Measurements from ENCODE around the gene UGT2B7.
"Not testable (repeated sequence)": the region's sequence is repeated elsewhere in the genome, so short reads cannot be mapped to it uniquely, and the experiment has no call there.

UGT2B7 gene

DNA sequence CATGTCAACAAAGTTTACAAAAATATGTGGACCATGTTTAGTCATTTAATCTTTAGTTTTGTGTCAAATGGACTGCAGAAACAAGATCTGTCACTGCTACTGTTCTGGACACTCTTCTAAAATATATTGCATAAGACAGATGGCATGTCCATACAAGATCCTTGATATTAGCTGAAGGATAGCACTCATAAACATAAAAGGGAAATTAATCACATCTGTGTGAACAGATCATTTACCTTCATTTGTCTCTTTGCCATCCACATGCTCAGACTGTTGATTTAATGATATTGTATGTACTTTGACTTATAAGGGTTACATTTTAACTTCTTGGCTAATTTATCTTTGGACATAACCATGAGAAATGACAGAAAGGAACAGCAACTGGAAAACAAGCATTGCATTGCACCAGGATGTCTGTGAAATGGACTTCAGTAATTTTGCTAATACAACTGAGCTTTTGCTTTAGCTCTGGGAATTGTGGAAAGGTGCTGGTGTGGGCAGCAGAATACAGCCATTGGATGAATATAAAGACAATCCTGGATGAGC, at the start of gene UGT2B7:
UGT2B7 (plus strand) TSS at position 364 of the 546 bp plus-strand sequence; CDS start at position 411, 47 bp downstream.
- DNase-seq (ENCODE audit: low read depth in 2 of 2): no peak

DNA sequence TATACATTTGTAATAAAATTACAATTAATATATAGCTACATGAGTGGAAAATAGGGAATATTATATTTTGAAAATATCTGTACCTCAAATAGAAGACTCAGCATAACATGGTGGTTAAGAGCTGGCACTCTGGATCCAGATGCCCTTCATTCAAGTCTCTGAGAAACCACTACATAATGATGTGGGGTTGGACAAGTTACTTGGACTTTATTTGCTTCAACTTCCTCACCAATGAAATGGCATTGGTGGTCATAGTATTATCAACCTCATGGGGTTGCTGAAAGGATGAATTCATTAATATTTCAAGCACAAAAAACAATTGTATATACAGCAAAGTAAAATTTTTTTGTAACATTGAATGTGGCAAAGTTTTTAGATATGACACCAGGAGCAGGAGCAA, 46.4 kb upstream of the UGT2B7 start:
- DNase-seq (ENCODE audit: low read depth in 2 of 2): no peak

GRCh38 chr4:69050853-69051575, 45.3 kb upstream of the UGT2B7 start:
- not testable (repeated sequence) for DNase-seq (ENCODE audit: low read depth in 2 of 2)

DNA sequence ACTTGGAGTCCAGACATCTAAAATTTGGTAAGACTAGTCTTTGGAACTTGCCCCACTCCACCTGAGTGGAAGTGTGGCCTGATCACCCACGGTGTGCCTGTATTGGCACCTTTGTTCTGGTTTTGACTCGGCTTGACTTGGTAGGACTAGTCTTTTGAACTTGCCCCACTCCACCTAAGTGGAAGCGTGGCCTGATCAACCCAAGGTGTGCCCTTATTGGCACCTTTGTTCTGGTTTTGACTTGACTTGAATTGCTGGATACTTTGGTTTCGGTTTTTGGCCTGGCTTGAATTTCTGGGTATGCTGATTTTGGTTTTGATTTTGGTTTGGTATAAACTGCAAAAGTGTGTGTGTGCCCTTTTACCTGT, 44.7 kb upstream of the UGT2B7 start:
- no peak for DNase-seq (ENCODE audit: low read depth in 2 of 2)

DNA sequence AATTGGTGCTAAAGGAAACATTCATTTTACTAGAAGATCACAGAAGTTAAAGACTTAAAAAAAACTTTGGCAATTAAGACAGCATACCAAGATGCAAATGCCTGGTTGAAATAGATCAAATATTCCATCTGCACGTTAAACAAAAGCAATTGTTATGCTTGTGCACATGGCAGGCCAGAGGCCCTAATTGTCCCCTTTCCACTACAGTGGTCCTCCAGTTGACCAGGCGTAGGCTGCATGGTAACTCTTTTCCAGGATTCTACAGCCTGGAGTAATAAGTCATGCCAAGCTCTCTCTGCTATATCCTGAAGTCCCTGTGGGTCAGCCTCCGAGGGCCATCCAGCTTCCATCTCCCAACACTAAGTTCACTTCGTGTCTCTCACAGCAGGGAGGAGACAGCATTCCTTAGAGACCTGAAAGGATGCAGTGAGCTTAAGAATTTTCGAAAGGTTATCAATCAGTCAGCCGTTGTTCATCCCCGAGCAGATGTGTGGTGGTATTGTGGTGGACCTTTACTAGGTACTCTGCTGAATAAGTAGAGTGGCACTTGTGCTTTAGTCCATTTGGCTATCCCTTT, 42.9 kb upstream of the UGT2B7 start:
- not testable (repeated sequence) for DNase-seq (ENCODE audit: low read depth in 2 of 2)

DNA sequence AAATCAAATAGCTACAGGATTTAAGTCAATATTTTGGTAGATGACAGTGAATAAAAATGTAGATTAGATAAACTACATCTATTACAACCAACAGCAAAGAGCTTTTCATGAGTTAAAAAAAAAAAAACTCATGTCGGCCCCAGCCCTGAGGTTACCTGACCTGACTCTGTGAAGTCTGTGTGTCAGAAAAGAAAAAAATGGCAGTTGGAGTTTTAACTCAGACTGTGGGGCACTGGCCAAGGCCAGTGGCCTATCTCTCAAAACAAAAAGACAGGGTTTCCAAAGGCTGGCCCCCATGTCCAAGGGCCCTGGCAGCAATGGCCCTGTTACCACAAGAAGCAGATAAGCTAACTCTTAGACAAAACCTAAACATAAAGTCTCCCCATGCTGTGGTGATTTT, 42.2 kb upstream of the UGT2B7 start:
- DNase-seq (ENCODE audit: low read depth in 2 of 2): not testable (repeated sequence)

GRCh38 chr4:69054578-69055200, 41.6 kb upstream of the UGT2B7 start:
- no peak for DNase-seq (ENCODE audit: low read depth in 2 of 2)

DNA sequence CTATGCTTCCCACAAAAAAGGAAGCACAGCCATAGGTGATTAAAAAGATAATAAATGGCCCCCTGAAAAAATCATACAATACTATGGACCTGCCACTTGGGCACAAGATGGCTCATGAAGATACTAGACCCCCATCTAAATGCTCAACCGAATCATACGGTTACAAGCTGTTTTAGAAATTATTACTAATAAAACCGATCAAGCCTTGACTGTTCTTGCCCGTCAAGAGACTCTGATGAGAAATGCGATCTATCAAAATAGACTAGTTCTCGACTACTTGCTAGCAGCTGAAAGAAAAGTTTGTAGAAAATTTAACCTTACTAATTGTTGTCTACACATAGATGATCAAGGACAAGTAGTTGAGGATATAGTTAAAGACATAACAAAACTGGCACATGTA, 40.1 kb upstream of the UGT2B7 start:
- no peak for DNase-seq (ENCODE audit: low read depth in 2 of 2)

DNA sequence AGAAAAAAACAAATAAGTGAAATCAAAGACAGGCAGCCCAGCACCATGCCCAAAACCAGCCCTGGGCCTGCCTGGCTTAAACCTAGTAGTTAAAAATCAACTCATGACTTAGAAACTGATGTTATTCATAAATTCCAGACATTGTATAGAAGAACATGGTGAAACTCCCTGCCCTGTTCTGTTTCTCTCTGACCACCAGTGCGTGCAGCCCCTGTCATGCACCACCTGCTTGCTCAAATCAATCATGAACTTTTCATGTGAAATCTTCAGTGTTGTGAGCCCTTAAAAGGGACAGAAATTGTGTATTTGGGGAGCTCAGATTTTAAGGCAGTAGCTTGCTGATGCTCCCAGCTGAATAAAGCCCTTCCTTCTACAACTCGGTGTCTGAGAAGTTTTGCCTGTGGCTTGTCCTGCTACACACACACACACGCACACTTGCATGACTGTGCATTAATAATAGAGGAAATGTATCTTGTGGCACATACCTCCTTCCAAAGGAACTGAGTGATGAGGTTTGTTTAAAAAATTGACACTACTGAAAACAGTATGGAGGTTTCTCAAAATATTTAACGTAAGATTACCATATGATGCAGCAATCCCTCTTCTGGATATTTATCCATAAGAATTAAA, 39.2 kb upstream of the UGT2B7 start:
- DNase-seq (ENCODE audit: low read depth in 2 of 2): no peak

GRCh38 chr4:69057620-69058409, 38.5 kb upstream of the UGT2B7 start:
- no peak for DNase-seq (ENCODE audit: low read depth in 2 of 2)

DNA sequence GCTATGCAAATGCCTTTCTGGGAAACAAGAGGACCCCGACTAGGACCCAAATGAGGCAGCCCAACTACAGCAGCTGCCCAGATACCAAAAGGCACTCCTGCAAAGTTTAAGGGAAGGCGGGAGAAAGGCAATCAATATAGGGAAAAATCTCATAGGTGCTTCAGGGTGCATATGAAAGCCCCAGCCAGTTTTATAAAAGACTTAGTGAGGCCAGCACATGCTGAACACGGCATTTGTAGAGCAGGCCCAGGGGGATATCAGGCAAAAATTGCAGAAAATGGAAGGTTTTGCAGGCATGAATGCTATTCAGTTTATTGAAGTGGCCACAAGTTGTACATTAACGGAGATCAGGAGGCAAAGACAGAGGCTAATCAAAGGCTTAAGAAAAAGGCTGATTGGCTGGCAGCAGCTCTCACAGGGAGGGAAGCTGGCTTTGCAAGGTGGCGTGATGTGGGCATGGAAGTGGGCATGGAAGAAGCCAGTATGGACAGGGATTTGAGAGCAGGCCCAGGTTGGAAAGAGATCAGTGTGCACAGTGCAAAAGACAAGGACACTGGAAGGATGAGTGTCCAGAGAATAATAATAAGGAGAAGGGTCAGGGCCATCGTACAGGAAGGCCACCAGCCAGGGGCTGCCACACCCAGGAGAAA, 37.7 kb upstream of the UGT2B7 start:
- no peak for DNase-seq (ENCODE audit: low read depth in 2 of 2)

- no peak for DNase-seq (ENCODE audit: low read depth in 2 of 2)
Observed at GRCh38 chr4:69060651-69061308, 35.5 kb upstream of the UGT2B7 start.

GRCh38 chr4:69064391-69064790, 31.9 kb upstream of the UGT2B7 start:
- DNase-seq (ENCODE audit: low read depth in 2 of 2): no peak

DNA sequence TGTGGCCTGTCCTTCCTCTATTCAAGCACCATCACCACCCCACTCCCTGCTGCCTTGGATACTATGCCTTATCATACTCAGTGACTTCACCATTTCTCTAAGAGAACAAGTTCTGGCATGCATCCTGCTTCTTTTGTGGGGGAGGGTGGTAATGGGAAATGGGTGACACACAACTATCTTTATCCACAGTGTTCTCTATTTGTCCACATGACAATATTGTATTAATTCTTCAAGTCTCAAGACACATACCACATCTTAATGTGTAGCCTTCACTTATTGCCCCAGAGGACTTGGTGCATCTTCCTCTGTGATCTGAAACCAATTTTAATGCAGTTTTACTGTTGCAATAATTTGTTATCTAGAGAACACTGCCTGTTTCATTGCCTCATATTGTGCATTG, 29.3 kb upstream of the UGT2B7 start:
- no peak for DNase-seq (ENCODE audit: low read depth in 2 of 2)

DNA sequence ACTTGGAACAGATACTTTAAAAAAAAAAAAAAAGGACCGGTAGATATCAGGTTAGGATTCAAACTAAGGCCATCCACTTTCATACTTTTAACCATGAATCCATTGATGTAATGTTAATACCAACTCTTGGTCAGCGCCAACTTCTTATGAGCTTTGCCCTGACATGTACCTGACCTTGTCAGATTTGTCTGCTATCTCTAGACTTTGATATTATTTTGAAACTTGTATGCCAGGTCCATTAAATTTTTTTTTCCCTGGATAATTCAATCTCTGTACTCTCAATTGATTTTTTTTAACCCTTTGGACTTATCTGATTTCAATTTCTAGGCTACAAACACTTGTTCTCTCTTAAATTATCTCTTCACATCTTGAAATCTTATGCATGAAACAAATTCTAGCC, 27.2 kb upstream of the UGT2B7 start:
- DNase-seq (ENCODE audit: low read depth in 2 of 2): no peak

DNA sequence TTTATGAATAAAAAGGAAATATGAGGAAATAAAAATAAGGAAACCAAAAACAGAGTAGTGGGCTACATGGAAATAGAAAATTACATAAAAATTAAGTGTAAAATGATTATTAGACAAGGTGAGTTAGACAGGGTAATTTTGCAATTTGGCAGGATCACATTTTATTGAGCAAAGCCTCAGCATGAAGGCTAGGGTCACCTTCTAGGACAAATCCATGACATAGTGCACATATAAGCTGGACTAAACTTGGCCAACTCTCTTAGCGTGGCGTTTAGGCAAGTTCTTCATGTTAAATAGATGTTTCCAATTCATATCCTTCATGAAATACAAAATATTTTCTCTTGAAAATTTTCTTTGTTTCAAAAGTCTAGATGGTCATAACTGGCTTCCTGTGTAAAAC, 25.7 kb upstream of the UGT2B7 start:
- DNase-seq (ENCODE audit: low read depth in 2 of 2): no peak

DNA sequence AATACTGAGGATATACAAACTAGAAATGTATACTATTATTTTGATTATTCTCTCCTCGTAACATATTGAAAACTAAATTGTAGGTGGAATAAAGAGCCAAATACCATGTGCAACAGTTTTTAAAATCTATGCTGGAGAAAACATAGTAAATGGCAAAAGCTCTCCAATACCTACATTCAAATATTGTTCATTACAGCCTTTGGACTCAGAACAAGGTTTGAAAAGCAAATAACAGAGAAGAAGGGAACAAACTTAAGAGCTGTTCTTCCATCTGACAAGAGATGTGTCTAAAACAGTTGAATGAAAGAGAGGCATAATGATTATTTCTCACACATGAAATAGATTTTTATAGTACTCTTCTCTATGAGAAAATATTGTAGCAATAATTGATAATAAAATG, 25.0 kb upstream of the UGT2B7 start:
- DNase-seq (ENCODE audit: low read depth in 2 of 2): no peak

GRCh38 chr4:69073375-69073774, 22.9 kb upstream of the UGT2B7 start:
- DNase-seq (ENCODE audit: low read depth in 2 of 2): no peak

- DNase-seq (ENCODE audit: low read depth in 2 of 2): no peak
Observed at GRCh38 chr4:69075061-69075792, 21.0 kb upstream of the UGT2B7 start.

- no peak for DNase-seq (ENCODE audit: low read depth in 2 of 2)
Observed at GRCh38 chr4:69078852-69079251, 17.4 kb upstream of the UGT2B7 start.
